Measurements from ENCODE around the gene RIPOR2.

The RIPOR2 gene

DNA sequence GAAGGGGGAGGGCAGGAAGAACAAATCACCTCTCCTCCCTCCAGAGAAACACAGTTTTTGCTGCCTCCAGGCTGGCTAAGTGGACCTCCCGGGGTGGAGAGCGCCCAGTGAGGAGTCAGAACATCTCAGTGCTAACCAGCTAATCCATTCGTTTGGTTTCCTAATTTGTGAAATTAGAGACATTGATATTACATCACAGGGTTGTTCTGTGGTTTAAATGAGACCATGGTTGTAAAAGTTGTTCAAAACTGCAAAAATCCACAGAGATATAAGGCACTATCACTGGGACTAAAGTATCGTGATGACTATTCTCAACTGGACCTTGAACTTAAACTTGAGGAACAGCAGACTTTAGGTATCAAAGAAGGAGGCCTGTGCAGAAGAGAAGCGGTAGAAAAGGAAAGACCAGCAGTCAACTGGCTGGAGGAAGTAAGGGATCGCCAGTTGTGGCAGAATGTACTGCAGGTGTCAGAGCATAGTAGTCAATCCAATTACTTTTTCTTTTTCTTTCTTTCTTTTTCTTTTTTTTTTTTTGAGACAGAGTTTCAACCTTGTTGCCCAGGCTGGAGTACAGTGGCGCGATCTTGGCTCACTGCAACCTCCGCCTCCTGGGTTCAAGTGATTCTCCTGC, 33.9 kb downstream of the RIPOR2 start:
- in situ Hi-C loops (cut with HindIII; ENCODE audit: low sequenced_read_pairs), result no loop called here
- TF ChIP-seq, protein P1, sequence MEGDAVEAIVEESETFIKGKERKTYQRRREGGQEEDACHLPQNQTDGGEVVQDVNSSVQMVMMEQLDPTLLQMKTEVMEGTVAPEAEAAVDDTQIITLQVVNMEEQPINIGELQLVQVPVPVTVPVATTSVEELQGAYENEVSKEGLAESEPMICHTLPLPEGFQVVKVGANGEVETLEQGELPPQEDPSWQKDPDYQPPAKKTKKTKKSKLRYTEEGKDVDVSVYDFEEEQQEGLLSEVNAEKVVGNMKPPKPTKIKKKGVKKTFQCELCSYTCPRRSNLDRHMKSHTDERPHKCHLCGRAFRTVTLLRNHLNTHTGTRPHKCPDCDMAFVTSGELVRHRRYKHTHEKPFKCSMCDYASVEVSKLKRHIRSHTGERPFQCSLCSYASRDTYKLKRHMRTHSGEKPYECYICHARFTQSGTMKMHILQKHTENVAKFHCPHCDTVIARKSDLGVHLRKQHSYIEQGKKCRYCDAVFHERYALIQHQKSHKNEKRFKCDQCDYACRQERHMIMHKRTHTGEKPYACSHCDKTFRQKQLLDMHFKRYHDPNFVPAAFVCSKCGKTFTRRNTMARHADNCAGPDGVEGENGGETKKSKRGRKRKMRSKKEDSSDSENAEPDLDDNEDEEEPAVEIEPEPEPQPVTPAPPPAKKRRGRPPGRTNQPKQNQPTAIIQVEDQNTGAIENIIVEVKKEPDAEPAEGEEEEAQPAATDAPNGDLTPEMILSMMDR (IDR thresholded peaks at IDR 0.05; ENCODE audit: low read depth, low read length), result no peak
- DNase-seq (ENCODE audit: low read depth, low spot score), result no peak
- no peak overlapping the region for H3K4me3 ChIP-seq (ENCODE audit: low read depth, low read length)

DNA sequence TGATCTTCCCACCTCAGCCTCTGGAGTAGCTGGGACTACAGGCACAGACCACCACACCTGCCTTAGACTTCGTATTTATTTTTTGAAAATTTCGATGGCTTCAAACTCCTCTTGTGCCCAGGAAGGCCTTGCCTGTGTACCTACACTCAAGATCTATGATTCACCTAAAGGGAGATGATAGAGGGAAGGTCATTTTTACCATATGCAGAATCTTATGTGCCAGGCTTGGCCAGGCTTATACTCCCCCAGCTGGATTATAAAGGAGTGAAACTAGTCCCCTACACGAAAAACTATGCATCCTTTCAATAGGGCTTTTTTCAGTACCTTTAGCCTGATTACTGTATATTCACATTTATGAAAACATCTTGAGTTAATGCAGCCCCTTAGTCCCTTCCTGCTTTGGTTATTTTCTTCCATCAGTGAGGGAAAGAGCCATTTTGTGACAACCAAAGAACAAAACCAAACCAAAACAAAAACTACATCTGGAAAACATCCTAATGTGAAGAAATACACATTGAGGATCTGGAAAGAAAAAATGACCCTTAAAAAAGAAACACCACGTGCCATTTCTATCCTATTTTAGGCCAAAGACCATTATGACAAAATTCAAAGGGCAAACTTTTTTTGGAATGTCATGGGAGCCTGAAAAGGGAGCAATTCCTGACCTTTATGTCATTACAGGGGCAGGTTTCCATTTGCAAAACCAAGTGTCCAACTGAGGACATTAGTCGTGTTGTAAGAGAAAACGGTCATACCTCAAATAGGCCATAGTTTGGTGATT, 34.7 kb downstream of the RIPOR2 start:
- DNase-seq (ENCODE audit: low read depth, low spot score), result no peak
- no peak overlapping the region for H3K4me3 ChIP-seq (ENCODE audit: low read depth, low read length)
- in situ Hi-C loops (cut with HindIII; ENCODE audit: low sequenced_read_pairs), result no loop called here
- TF ChIP-seq, protein P1 (IDR thresholded peaks at IDR 0.05; ENCODE audit: low read depth, low read length), result no peak

DNA sequence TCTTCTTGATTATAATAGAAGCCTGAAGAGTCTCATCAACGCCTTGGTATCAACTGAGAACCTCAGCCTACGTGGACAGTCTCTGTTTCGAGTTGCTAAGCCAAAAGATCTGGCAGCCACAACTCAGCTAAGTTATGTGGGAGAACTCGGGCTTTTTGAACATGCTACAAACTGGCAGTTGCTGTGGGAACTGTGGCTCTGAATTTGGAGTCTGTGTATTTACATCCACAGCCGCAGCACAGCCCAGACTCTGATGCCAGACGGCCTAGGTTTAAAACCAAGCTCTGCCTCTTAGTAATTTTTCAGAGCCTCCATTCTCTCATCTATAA, 35.8 kb downstream of the RIPOR2 start:
- DNase-seq (ENCODE audit: low read depth, low spot score), result peak; percentile 12
- in situ Hi-C loops (cut with HindIII; ENCODE audit: low sequenced_read_pairs), result no loop called here
- no peak overlapping the region for H3K4me3 ChIP-seq (ENCODE audit: low read depth, low read length)
- TF ChIP-seq, protein P1 (IDR thresholded peaks at IDR 0.05; ENCODE audit: low read depth, low read length), result no peak

DNA sequence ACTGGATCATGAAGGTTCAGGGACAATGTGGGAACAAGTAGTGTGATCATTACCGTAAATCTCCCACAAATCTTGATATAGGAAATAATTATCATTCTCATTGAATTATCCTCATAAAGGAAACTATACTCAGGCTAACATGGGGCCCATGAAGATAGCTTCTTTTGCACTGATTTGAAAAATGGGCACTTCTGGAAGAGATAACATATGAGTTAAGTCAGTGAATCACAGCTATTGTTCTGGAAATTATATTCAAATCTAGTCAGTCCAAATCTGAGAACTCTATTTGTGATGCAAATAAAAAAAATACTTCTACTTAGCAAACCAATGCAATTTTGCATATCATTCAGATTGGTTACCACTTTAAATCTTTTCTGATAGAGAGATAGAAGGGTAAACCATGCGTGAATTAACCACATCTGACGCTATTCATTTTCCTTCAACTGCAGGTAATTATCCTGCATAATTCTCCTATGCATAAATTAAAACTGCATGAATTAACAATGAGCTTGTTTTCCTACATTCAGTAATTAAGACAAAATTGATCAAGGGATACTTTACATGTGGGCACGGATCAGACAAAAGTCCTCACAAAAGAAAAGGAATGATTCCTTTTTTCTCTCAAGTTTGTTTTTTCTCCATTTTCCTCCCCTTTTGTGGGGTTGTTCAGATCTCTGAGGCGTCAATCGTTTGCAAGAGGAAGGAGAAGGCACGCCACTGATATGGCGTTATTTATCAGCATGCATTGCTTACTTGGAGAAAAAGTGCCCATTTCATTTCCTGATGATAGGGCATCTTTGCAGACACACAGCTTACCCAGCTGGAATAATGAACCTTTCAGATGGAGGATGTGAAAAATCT, 36.4 kb downstream of the RIPOR2 start:
- no peak overlapping the region for H3K4me3 ChIP-seq (ENCODE audit: low read depth, low read length)
- DNase-seq (ENCODE audit: low read depth, low spot score), result no peak
- TF ChIP-seq, protein P1 (IDR thresholded peaks at IDR 0.05; ENCODE audit: low read depth, low read length), result no peak
- in situ Hi-C loops (cut with HindIII; ENCODE audit: low sequenced_read_pairs), result no loop called here

DNA sequence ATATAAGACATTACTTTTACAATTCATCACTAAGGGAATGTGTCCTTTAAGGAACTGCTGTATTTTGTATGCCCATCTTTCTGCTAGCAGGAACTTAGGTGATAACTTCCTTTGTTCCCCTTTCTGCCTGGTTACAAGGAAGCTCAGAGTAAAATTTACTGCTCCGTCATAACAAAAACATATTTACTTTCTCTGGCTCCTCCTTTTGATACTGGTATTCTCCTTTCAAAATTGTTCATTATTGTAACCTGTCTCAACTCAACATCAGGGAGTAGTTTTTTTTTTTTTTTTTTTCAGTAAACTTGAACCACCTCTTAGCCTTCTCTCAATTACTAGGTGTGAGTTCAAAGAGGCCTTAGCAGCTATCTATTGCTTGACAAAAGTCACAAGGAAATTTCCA, 37.1 kb downstream of the RIPOR2 start:
- TF ChIP-seq, protein P1 (IDR thresholded peaks at IDR 0.05; ENCODE audit: low read depth, low read length), result no peak

DNA sequence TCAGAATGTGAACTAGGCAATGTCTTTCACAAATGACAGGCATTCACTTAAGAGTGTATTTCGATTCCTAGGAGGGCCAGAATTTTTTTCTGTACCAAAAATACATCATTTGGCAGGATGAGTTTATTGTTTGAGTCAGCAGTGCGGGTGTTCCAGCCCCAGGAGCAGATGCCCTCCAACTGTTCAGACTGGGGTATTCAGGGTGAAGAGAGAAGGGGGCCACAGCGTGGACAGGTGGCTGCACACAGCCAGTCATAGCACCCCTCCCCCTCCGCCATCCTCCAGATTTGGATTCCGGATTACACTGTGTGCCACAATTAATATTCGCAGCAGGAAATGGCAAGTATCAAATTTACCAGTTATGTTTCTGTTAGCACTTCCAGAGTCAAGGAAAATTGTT, 38.6 kb downstream of the RIPOR2 start:
- H3K4me3 ChIP-seq (ENCODE audit: low read depth, low read length), result no peak overlapping the region
- TF ChIP-seq, protein P1 (IDR thresholded peaks at IDR 0.05; ENCODE audit: low read depth, low read length), result no peak
- in situ Hi-C loops (cut with HindIII; ENCODE audit: low sequenced_read_pairs), result no loop called here
- DNase-seq (ENCODE audit: low read depth, low spot score), result no peak

More for the DNA sequence above, 37.1 kb downstream of the RIPOR2 start:
- in situ Hi-C loops (cut with HindIII; ENCODE audit: low sequenced_read_pairs), result no loop called here
- no peak for DNase-seq (ENCODE audit: low read depth, low spot score)
- H3K4me3 ChIP-seq (ENCODE audit: low read depth, low read length), result no peak overlapping the region

All from astrocyte of the spinal cord (primary cell).